ENCODE results near the gene SPRR4.
A peak's percentile ranks its signal among the peaks of the same experiment; 100 is the strongest.

SPRR4 gene, protein sequence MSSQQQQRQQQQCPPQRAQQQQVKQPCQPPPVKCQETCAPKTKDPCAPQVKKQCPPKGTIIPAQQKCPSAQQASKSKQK

GRCh38 chr1:152970495-152970894 lies at the start of gene SPRR4:
TSS of gene SPRR4 (plus strand) at chr1:152970648. CDS start at chr1:152971891, 1,243 bp downstream.
- no peak for DNase-seq (ENCODE audit: low spot score)
- in situ Hi-C loops (cut with MboI; ENCODE audit: low sequenced_read_pairs, unreplicated experiment) = loop anchor here (25.0 kb wide), 1 partner anchor 217 kb away; no protein-coding TSS in a partner anchor
- TF ChIP-seq, protein P1, sequence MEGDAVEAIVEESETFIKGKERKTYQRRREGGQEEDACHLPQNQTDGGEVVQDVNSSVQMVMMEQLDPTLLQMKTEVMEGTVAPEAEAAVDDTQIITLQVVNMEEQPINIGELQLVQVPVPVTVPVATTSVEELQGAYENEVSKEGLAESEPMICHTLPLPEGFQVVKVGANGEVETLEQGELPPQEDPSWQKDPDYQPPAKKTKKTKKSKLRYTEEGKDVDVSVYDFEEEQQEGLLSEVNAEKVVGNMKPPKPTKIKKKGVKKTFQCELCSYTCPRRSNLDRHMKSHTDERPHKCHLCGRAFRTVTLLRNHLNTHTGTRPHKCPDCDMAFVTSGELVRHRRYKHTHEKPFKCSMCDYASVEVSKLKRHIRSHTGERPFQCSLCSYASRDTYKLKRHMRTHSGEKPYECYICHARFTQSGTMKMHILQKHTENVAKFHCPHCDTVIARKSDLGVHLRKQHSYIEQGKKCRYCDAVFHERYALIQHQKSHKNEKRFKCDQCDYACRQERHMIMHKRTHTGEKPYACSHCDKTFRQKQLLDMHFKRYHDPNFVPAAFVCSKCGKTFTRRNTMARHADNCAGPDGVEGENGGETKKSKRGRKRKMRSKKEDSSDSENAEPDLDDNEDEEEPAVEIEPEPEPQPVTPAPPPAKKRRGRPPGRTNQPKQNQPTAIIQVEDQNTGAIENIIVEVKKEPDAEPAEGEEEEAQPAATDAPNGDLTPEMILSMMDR (IDR thresholded peaks at IDR 0.05; ENCODE audit: borderline replicate concordance, control extremely low read depth, extremely low read depth, insufficient read depth, missing control alignments) = no peak

DNA sequence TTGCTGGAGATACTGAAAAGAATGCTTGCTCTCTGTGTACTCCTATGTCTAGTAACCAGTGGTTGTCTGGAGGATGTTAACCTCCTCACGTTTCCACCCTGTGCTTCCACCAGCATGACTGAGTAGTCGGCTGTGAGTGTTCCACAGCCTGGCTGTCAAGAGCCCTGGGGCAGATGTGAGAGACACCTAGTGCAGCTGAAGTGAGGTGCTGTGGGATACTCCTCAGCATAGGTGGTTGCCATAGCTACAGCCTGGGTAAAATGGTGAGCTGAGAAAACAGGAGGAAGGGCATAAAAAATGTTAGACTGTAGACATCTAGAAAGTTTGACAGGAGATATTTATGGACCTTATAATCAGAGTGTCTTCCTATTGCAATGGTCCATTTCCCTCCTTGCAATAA lies 46.3 kb upstream of the SPRR4 start:
- DNase-seq (ENCODE audit: low spot score) = no peak

DNA sequence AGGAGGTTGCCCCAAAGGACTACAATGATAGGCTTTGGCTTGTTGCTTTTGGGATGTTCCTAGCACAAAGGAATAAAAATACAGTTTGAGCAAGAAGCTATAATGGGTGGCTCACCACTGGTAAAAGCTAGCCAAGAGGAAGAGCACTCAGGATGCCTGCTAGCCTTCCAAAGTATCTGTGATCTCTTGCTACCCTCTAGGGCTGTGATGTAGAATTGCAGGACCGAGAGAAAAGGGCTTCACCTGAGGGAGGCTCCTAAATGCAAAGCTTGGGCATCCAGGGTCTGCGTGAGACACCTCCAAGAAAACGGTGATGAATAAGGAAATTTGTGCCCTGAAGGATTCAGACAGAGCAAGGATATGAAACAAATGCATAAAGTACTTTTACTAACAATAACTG lies 44.4 kb upstream of the SPRR4 start:
- DNase-seq (ENCODE audit: low spot score) = peak; percentile 45
- in situ Hi-C loops (cut with MboI; ENCODE audit: low sequenced_read_pairs, unreplicated experiment) = loop anchor here (10.0 to 25.0 kb wide), 2 partner anchors 51 to 264 kb away; partner anchors contain the start of genes LCE2D and SMCP

More for the DNA sequence above, 46.3 kb upstream of the SPRR4 start:
- in situ Hi-C loops (cut with MboI; ENCODE audit: low sequenced_read_pairs, unreplicated experiment) = loop anchor here (10.0 kb wide), 1 partner anchor 49 kb away; the partner anchor contains the start of gene SMCP
- TF ChIP-seq, protein P1 (IDR thresholded peaks at IDR 0.05; ENCODE audit: borderline replicate concordance, control extremely low read depth, extremely low read depth, insufficient read depth, missing control alignments) = no peak

DNA sequence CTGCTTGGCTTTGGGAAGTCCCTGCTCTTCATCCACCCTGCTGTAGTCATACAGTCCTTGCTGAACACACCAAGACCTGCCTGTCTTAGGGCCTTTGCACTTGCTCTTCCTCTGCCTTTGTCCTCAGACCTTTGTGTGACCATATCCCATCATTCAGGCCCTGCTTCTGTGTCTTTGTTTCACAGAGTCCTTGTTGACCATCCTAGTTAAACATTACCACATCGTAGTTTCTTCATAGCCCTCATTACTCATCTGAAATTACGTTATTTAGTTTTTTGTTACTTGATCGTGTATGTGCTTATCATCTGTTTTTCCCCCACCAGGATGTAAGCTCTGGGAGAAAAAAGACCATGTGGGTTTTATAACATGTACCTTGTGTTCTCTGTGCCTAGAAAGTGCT lies 41.8 kb upstream of the SPRR4 start:
- no peak for DNase-seq (ENCODE audit: low spot score)
- TF ChIP-seq, protein P1 (IDR thresholded peaks at IDR 0.05; ENCODE audit: borderline replicate concordance, control extremely low read depth, extremely low read depth, insufficient read depth, missing control alignments) = no peak
- in situ Hi-C loops (cut with MboI; ENCODE audit: low sequenced_read_pairs, unreplicated experiment) = loop anchor here (10.0 to 25.0 kb wide), 2 partner anchors 54 to 266 kb away; partner anchors contain the start of genes LCE2D and SMCP

More for the DNA sequence above, 44.4 kb upstream of the SPRR4 start:
- TF ChIP-seq, protein P1 (IDR thresholded peaks at IDR 0.05; ENCODE audit: borderline replicate concordance, control extremely low read depth, extremely low read depth, insufficient read depth, missing control alignments) = peak; percentile 73

DNA sequence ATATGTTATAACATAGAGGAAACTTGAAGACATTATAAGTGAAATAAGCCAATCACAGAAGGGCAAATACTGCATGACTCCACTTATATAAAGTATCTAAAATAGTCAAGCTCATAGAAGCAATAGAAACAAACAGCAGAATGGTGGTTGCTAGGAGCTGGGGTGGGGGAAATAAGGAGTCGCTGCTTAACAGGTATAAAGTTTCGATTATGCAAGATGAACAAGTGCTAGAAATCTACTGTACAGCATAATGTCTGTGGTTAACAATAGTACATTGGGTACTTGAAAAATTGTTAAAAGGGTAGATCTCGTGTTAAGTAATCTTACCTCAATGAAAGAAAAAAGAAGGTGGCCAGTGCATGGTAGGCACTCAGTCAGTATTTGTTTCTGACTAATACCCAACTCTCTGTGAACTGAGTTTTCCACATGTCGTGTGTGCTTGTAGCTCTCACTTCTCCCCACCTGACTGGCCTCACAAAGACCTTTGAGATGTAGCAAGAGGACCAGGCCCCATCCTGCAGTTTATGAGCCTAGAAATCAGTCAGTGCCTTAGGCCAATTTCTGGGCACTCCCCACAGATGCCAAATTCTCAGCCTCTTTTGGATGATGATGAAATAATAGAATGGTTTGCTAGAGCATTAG lies 38.2 kb upstream of the SPRR4 start:
- no peak for DNase-seq (ENCODE audit: low spot score)
- TF ChIP-seq, protein P1 (IDR thresholded peaks at IDR 0.05; ENCODE audit: borderline replicate concordance, control extremely low read depth, extremely low read depth, insufficient read depth, missing control alignments) = no peak
- in situ Hi-C loops (cut with MboI; ENCODE audit: low sequenced_read_pairs, unreplicated experiment) = loop anchor here (25.0 kb wide), 1 partner anchor 270 kb away; the partner anchor contains the start of gene LCE2D

GRCh38 chr1:152933196-152933595 lies 37.3 kb upstream of the SPRR4 start:
- in situ Hi-C loops (cut with MboI; ENCODE audit: low sequenced_read_pairs, unreplicated experiment) = loop anchor here (25.0 kb wide), 1 partner anchor 271 kb away; the partner anchor contains the start of gene LCE2D
- DNase-seq (ENCODE audit: low spot score) = no peak
- TF ChIP-seq, protein P1 (IDR thresholded peaks at IDR 0.05; ENCODE audit: borderline replicate concordance, control extremely low read depth, extremely low read depth, insufficient read depth, missing control alignments) = no peak
